A673 (cell line): Measurements from ENCODE around the gene VWA1.

Experiments used
- CTCF ChIP-seq: fragments of 300-800, 200-600 bp; sonication (generic); conservative IDR thresholded peaks from 2 replicates; pipeline ENCODE4 v1.5.1; 2017; ENCODE audit warnings: low read depth, mild to moderate bottlenecking, antibody characterized with exemption, low read length, moderate library complexity, mixed read lengths
- EZH2 ChIP-seq: fragments of 200-600 bp; sonication (generic); IDR thresholded peaks from 2 replicates; pipeline ENCODE4 v1.6.1; 2017; ENCODE audit warnings: borderline replicate concordance, low read depth, mild to moderate bottlenecking, mixed read lengths, antibody characterized with exemption, low read length; ENCODE audit not compliant: poor library complexity, severe bottlenecking

- TF ChIP-seq CTCF: no peak
- TF ChIP-seq EZH2: no peak
Measured at GRCh38 chr1:1420654-1421141, 14.8 kb upstream of the VWA1 start.
